Adrenal gland (tissue), 12 donors: ENCODE results near the gene GOLT1A. TPM values are rescaled to one million over a fixed set of nuclear protein-coding genes. Genes with fewer than 3 reads are reported as not detected.

Experiments
- DNase-seq, 7 donors: peaks; one replicate each; pipeline ENCODE4 v3.0.0-alpha.2; 2019 to 2020
- H3K27ac ChIP-seq, 5 donors: fragments of 200-600 bp; sonication (generic) in 4 of 5; 1 replicate in 3 of 5; 2 replicates in 2 of 5; pipeline versions ENCODE4 v1.5.1 to v1.8.0; 2016 to 2020; ENCODE audit warnings: mild to moderate bottlenecking in 1 of 5
- H3K27me3 ChIP-seq: fragments of 200-600 bp; 2 replicates; pipeline ENCODE4 v1.8.0; 2021
- H3K36me3 ChIP-seq, 2 donors: fragments of 200-600 bp; replicated peaks in 1 of 2; 1 replicate in 1 of 2; 2 replicates in 1 of 2; pipeline versions ENCODE4 v1.5.1 to v1.8.0; 2018 to 2022
- H3K4me1 ChIP-seq, 2 donors: fragments of 200-600 bp; replicated peaks in 1 of 2; 1 replicate in 1 of 2; 2 replicates in 1 of 2; pipeline versions ENCODE4 v1.5.1 to v1.8.0; 2018 to 2021
- H3K4me3 ChIP-seq, 4 donors: fragments of 200-600 bp; sonication (generic) in 3 of 4; one replicate each; pipeline ENCODE4 v1.5.1; 2016 to 2018
- H3K9me3 ChIP-seq, 3 donors: fragments of 200-600 bp; sonication (generic) in 1 of 3; replicated peaks in 1 of 3; 1 replicate in 2 of 3; 2 replicates in 1 of 3; pipeline versions ENCODE4 v1.5.1 to v1.8.0; 2016 to 2021
- CTCF ChIP-seq, 6 experiments: fragments of 450-650 bp in 4 of 6; fragments of 200-600 bp in 2 of 6; sonication (generic) in 1 of 6; IDR thresholded peaks; 1 replicate in 5 of 6; 2 replicates in 1 of 6; pipeline versions ENCODE4 v1.5.1 to v1.8.0; 2016 to 2021; ENCODE audit warnings: antibody characterized with exemption in 6 of 6, mild to moderate bottlenecking in 2 of 6, moderate library complexity in 1 of 6
- POLR2A ChIP-seq, 2 donors: fragments of 450-650 bp; IDR thresholded peaks; one replicate each; pipeline ENCODE4 v1.6.1; 2017; ENCODE audit warnings: antibody characterized with exemption in 2 of 2, mild to moderate bottlenecking in 2 of 2, moderate library complexity in 1 of 2
- WGBS, 4 donors: extraction: QIAGEN DNeasy Blood & Tissue Kit in 2 of 4; methylation state at CpG; one replicate each; pipeline versions ENCODE4 v1.1.5 to v1.1.7; 2013 to 2017; 5-methylcytosine and 5-hydroxymethylcytosine counted together
- intact Hi-C, 2 donors: fragments of 100-400 bp; cut with DNase I; formaldehyde crosslinking; loops; one replicate each; pipeline versions ENCODE4 v1.14.1 to v1.15.0; 2022 to 2023
- polyA plus RNA-seq, 3 donors: library from polyadenylated mRNA; stranded (reverse); fragments of 200-250 nt in 2 of 3; fragments of 350-450 nt in 1 of 3; fragmentation: Illumina TruSeq in 1 of 3; extraction: RNeasy Lipid Tissue Mini Kit (QIAGEN cat#74804) in 1 of 3; gene quantifications; one replicate each; pipeline ENCODE4 v1.2.3, GENCODE V29; 2013 to 2014
- total RNA-seq, 9 donors: library from RNA; depleted of rRNA in 4 of 9; stranded (reverse); fragments of >200 nt in 4 of 9; fragments of 120-200 nt in 1 of 9; fragmentation: NEBNext Ultra II Directional in 1 of 9; extraction: Animal tissue kit (Norgen Biotek cat#: 25700) in 1 of 9; gene quantifications; one replicate each; pipeline versions ENCODE4 v1.1.0 to v1.2.4, GENCODE V29; 2013 to 2023
- donor health status: healthy with polysubstance abuse.
- donor health status: Bipolar disorder and iron deficiency.
- donor health status: DM: yes; HTN: yes; CAD: no.
- donor health status: DM: no; HTN: no; CAD: no.
- donor health status: DM: no; HTN: no; CAD: no.
- donor health status: DM: yes; HTN: yes; CAD: no.

Gene GOLT1A
- total and polyA plus RNA-seq, 12 donors: 0.17 to 0.32 (median 0.31) TPM; not detected in 9

- intact Hi-C loops: no loop called here
- Histone ChIP-seq H3K27me3 (no peaks in the 10 kb centered on the region), H3K9me3 (no peaks in the 10 kb centered on the region), H3K27ac (no peak overlapping the region), H3K4me3 (no peak overlapping the region), H3K36me3 (no peaks in the 10 kb centered on the region), H3K4me1 (no peaks in the 10 kb centered on the region)
- DNase-seq: no peak
- TF ChIP-seq POLR2A (IDR thresholded peaks at IDR 0.05) (no peak), CTCF (IDR thresholded peaks at IDR 0.05) (no peak)
- 85 to 89% (median 88%) methylated on average over 6 of the region's 6 CpGs for WGBS, 4 donors
Observed at GRCh38 chr1:204180133-204180532, 33.7 kb downstream of the GOLT1A start.

GRCh38 chr1:204178487-204179281 is 35.1 kb downstream of the GOLT1A start:
- intact Hi-C loops: no loop called here
- no peak for DNase-seq
- no peak for TF ChIP-seq POLR2A (IDR thresholded peaks at IDR 0.05)
- no peak for TF ChIP-seq CTCF (IDR thresholded peaks at IDR 0.05)
- H3K4me3 ChIP-seq: no peak overlapping the region
- no peaks in the 10 kb centered on the region for H3K36me3 ChIP-seq
- no peaks in the 10 kb centered on the region for H3K27me3 ChIP-seq
- H3K9me3 ChIP-seq: no peaks in the 10 kb centered on the region
- H3K27ac ChIP-seq: no peak overlapping the region
- H3K4me1 ChIP-seq: no peaks in the 10 kb centered on the region
- 82 to 98% (median 88%) methylated on average over 6 to 7 of the region's 7 CpGs for WGBS, 4 donors

- intact Hi-C loops: no loop called here
- WGBS, 4 donors: 43 to 58% (median 51%) methylated on average over 4 of the region's 4 CpGs
- DNase-seq: no peak
Observed at GRCh38 chr1:204177133-204177532, 36.7 kb downstream of the GOLT1A start.

GRCh38 chr1:204176049-204176448 is 37.7 kb downstream of the GOLT1A start:
- Histone ChIP-seq H3K4me1 (no peaks in the 10 kb centered on the region), H3K36me3 (no peaks in the 10 kb centered on the region), H3K27me3 (no peaks in the 10 kb centered on the region), H3K27ac (no peak overlapping the region), H3K4me3 (no peak overlapping the region), H3K9me3 (no peaks in the 10 kb centered on the region)
- TF ChIP-seq POLR2A (IDR thresholded peaks at IDR 0.05) (no peak), CTCF (IDR thresholded peaks at IDR 0.05) (no peak)
- DNase-seq: no peak
- intact Hi-C loops: no loop called here
- whole genome bisulfite sequencing, 4 donors: 78 to 89% (median 82%) methylated on average over 5 of the region's 5 CpGs

More at GRCh38 chr1:204177133-204177532, 36.7 kb downstream of the GOLT1A start:
- Histone ChIP-seq H3K4me1 (no peaks in the 10 kb centered on the region), H3K27ac (no peak overlapping the region), H3K4me3 (no peak overlapping the region), H3K27me3 (no peaks in the 10 kb centered on the region), H3K9me3 (no peaks in the 10 kb centered on the region), H3K36me3 (no peaks in the 10 kb centered on the region)
- TF ChIP-seq POLR2A (IDR thresholded peaks at IDR 0.05) (no peak), CTCF (IDR thresholded peaks at IDR 0.05) (no peak)
